Psoas muscle (tissue), 8 donors: ENCODE results near the gene SPATA2L. TPM values are rescaled to one million over a fixed set of nuclear protein-coding genes. Genes with fewer than 3 reads are reported as not detected.
"Not testable (repeated sequence)": the region's sequence is repeated elsewhere in the genome, so short reads cannot be mapped to it uniquely, and the experiment has no call there.

Source experiments
- ATAC-seq, 4 donors: fragments of 200-7000 bp; cut with Tn5 transposase; one replicate each; pipeline ENCODE4 v1.9.1; 2020; ENCODE audit warnings: moderate library complexity in 3 of 4, mild to moderate bottlenecking in 2 of 4
- DNase-seq, 2 donors: peaks; one replicate each; pipeline ENCODE4 v3.0.0-alpha.2; 2020
- H3K27ac ChIP-seq: fragments of 200-600 bp; one replicate; pipeline ENCODE4 v1.8.0; 2022
- H3K27me3 ChIP-seq, 3 donors: fragments of 200-600 bp in 1 of 3; one replicate each; pipeline versions ENCODE4 v1.6.1 to v1.8.0; 2013 to 2022; ENCODE audit warnings: low read length in 2 of 3, mild to moderate bottlenecking in 2 of 3, moderate library complexity in 1 of 3; ENCODE audit not compliant: insufficient read depth in 3 of 3
- H3K36me3 ChIP-seq, 2 donors: fragments of 200-600 bp in 1 of 2; one replicate each; pipeline versions ENCODE4 v1.6.1 to v1.8.0; 2013 to 2022; ENCODE audit warnings: low read depth in 1 of 2, mild to moderate bottlenecking in 1 of 2, moderate library complexity in 1 of 2; ENCODE audit not compliant: insufficient read depth in 1 of 2
- H3K4me1 ChIP-seq: fragments of 200-600 bp; one replicate; pipeline ENCODE4 v1.8.0; 2022
- H3K4me3 ChIP-seq: fragments of 200-600 bp; one replicate; pipeline ENCODE4 v1.8.0; 2022; ENCODE audit warnings: mild to moderate bottlenecking
- H3K9me3 ChIP-seq: fragments of 200-600 bp; one replicate; pipeline ENCODE4 v1.8.0; 2022
- CTCF ChIP-seq: fragments of 200-600 bp; IDR thresholded peaks from one replicate; pipeline ENCODE4 v1.8.0; 2022; ENCODE audit warnings: antibody characterized with exemption
- WGBS, 3 donors: extraction: QIAGEN DNeasy Blood & Tissue Kit; methylation state at CpG; one replicate each; pipeline versions ENCODE4 v1.1.6 to v1.1.7; 2013; 5-methylcytosine and 5-hydroxymethylcytosine counted together
- intact Hi-C, 2 donors: fragments of 100-400 bp; cut with DNase I; formaldehyde crosslinking; loops; one replicate each; pipeline versions ENCODE4 v1.11.0 to v1.14.2; 2022
- polyA plus RNA-seq, 3 donors: library from polyadenylated mRNA; stranded (reverse); fragments of 200-250 nt; gene quantifications; one replicate each; pipeline ENCODE4 v1.2.3, GENCODE V29; 2013
- total RNA-seq, 4 donors: library from RNA; stranded (reverse); fragmentation: NEBNext Ultra II Directional in 2 of 4; extraction: Animal tissue kit (Norgen Biotek cat#: 25700) in 2 of 4; gene quantifications; one replicate each; pipeline versions ENCODE4 v1.2.1 to v1.2.4, GENCODE V29; 2021 to 2023
- donor health status: healthy with polysubstance abuse.
- donor health status: DM: no; HTN: no; CAD: no; lungs with moderate emphysema.
- donor health status: Bipolar disorder and iron deficiency.
- donor health status: healthy.
- donor health status: DM: yes; HTN: yes; CAD: no.
- donor health status: DM: no; HTN: no; CAD: no.
- donor health status: DM: no; HTN: no; CAD: no.
- donor health status: DM: yes; HTN: yes; CAD: no.

The SPATA2L gene
- total and polyA plus RNA-seq, 7 donors = 0.56 to 5.9 (median 1.3) TPM

GRCh38 chr16:89697161-89697615 is 4.3 kb downstream of the SPATA2L start:
- peaks cover 20% of the 10 kb centered on the region for H3K4me1 ChIP-seq
- peak in 2 of 4 donors; percentile 30 to 47 for ATAC-seq
- TF ChIP-seq CTCF = no peak
- H3K36me3 ChIP-seq = peaks cover 11 to 36% of the 10 kb centered on the region in 2 donors
- WGBS, 3 donors = 26 to 39% (median 35%) methylated on average over 18 to 19 of the region's 19 CpGs
- no peak overlapping the region for H3K4me3 ChIP-seq
- peaks cover 0 to 17% (median 0%) of the 10 kb centered on the region in 3 donors for H3K27me3 ChIP-seq
- peak in 1 of 2 donors; percentile 77 for DNase-seq
- no peak overlapping the region for H3K27ac ChIP-seq
- H3K9me3 ChIP-seq = no peaks in the 10 kb centered on the region
- intact Hi-C loops = no loop called here

GRCh38 chr16:89696670-89697128 is 4.8 kb downstream of the SPATA2L start:
- peak in 1 of 2 donors; percentile 55 for DNase-seq
- Histone ChIP-seq H3K4me3 (no peak overlapping the region), H3K27ac (no peak overlapping the region), H3K27me3 (peaks cover 0 to 12% (median 0%) of the 10 kb centered on the region in 3 donors), H3K9me3 (no peaks in the 10 kb centered on the region), H3K4me1 (peaks cover 15% of the 10 kb centered on the region), H3K36me3 (peaks cover 11 to 40% of the 10 kb centered on the region in 2 donors)
- no peak for ATAC-seq
- WGBS, 3 donors = 72 to 76% (median 74%) methylated on average over 18 of the region's 18 CpGs
- intact Hi-C loops = no loop called here
- TF ChIP-seq CTCF = no peak

- no peak for TF ChIP-seq CTCF
- H3K36me3 ChIP-seq = peaks cover 11 to 47% of the 10 kb centered on the region in 2 donors
- peaks cover 14% of the 10 kb centered on the region for H3K4me1 ChIP-seq
- ATAC-seq (no peak), DNase-seq (peak in 1 of 2 donors; percentile 50)
- intact Hi-C loops = no loop called here
- no peak overlapping the region for H3K27ac ChIP-seq
- H3K4me3 ChIP-seq = no peak overlapping the region
- H3K9me3 ChIP-seq = no peaks in the 10 kb centered on the region
- 84 to 86% (median 84%) methylated on average over 25 of the region's 25 CpGs for WGBS, 3 donors
- H3K27me3 ChIP-seq = peaks cover 0 to 9% (median 0%) of the 10 kb centered on the region in 3 donors
These were observed 5.4 kb downstream of the SPATA2L start for GRCh38 chr16:89695875-89696669.

GRCh38 chr16:89695086-89695874 is 6.2 kb downstream of the SPATA2L start:
- ATAC-seq (no peak), DNase-seq (peak in 1 of 2 donors; percentile 49)
- intact Hi-C loops = no loop called here
- Histone ChIP-seq H3K4me1 (peaks cover 6% of the 10 kb centered on the region), H3K27ac (no peak overlapping the region), H3K9me3 (no peaks in the 10 kb centered on the region), H3K27me3 (peaks cover 0 to 3% (median 0%) of the 10 kb centered on the region in 3 donors), H3K36me3 (peaks cover 11 to 55% of the 10 kb centered on the region in 2 donors), H3K4me3 (no peak overlapping the region)
- no peak for TF ChIP-seq CTCF
- 91 to 93% (median 91%) methylated on average over 29 to 31 of the region's 31 CpGs for WGBS, 3 donors

GRCh38 chr16:89694784-89695085 is 6.8 kb downstream of the SPATA2L start:
- ATAC-seq, intact Hi-C loops, H3K27ac ChIP-seq, H3K4me1 ChIP-seq, H3K27me3 ChIP-seq, DNase-seq, H3K9me3 ChIP-seq, H3K4me3 ChIP-seq: not testable (repeated sequence)
- 91 to 92% (median 91%) methylated on average over 14 to 23 of the region's 23 CpGs for WGBS, 3 donors
- peaks cover 11 to 59% of the 10 kb centered on the region in 2 donors for H3K36me3 ChIP-seq
